PFSK-1 (cell line): ENCODE results near the gene MOAP1.

Experiments used
- FOXP2 ChIP-seq: optimal IDR thresholded peaks from 2 replicates; pipeline ENCODE3; 2011; ENCODE audit warnings: borderline replicate concordance, control low read depth, inconsistent platforms; ENCODE audit not compliant: insufficient read depth; ENCODE audit errors: extremely low read length, extremely low read depth
- POLR2AphosphoS5 ChIP-seq: IDR thresholded peaks from 2 replicates; pipeline ENCODE4 v1.6.1; 2012; ENCODE audit warnings: low read depth, mild to moderate bottlenecking, control low read depth, low read length, moderate library complexity
- REST ChIP-seq, 2 experiments: IDR thresholded peaks; 2 replicates each; pipeline versions ENCODE4 v1.6.1 to v1.8.0; 2011 to 2012; ENCODE audit warnings: low read depth in 2 of 2, low read length in 2 of 2, control low read depth in 1 of 2, inconsistent platforms in 1 of 2, mild to moderate bottlenecking in 1 of 2, moderate library complexity in 1 of 2; ENCODE audit not compliant: insufficient read depth in 1 of 2
- SIN3A ChIP-seq: IDR thresholded peaks from 2 replicates; pipeline ENCODE4 v1.6.1; 2012; ENCODE audit warnings: mild to moderate bottlenecking, low read length, moderate library complexity, borderline replicate concordance; ENCODE audit not compliant: insufficient read depth
- TAF1 ChIP-seq: IDR thresholded peaks from 2 replicates; pipeline ENCODE4 v1.6.1; 2012; ENCODE audit warnings: low read length, control low read depth, borderline replicate concordance; ENCODE audit not compliant: insufficient read depth

The MOAP1 gene

DNA sequence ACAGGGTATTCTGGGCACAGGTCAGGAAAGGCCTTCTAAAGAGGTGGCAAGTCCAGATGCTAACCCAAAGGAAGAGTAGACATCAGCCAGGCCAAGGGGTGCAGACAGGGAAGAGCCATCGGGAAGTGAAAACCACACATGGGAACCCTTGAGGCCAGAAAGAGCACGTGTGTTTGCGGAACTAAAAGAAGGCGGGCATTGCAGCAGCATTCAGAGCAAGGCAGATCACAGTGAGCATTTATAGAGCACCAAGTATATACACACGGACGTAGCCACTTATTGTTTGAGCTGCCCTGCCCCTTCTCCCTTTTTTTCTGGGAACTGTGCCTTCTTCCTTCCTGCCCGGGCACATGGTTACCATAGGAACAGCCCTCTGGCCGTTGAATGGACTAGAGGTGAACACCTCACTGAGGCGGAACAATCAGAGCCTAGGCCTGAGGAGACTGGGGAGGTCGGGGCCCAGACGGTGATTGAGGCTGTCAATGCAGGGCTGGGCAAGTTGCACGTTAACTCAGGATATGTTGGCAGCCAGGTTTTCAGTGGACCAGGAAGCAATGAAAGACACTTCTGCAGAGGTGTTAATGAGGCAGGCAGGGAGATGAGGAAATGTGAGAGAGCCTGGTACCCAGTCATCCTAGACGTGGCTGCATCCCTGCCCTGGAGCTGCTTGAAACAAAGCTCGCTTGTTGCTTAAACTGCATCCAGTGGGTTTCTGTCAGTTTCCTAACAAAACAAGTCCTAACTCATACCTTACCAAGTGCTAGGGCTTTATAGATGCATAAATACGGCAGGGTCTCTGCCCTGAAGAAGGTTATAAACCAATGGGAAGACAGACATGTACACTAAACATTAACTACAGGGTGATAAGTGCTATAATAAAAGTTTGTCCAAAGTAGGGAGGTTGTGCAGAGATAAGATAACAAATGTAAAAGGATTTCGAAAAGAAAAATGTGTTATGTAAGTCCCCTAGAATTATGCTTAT is 34.2 kb downstream of the MOAP1 start:
- TF ChIP-seq SIN3A (no peak), REST (IDR thresholded peaks at IDR 0.05; ENCODE audit: insufficient read depth in 1 of 2, low read depth in 2 of 2, low read length in 2 of 2) (no peak), TAF1 (no peak), FOXP2 (no peak), POLR2AphosphoS5 (no peak)

DNA sequence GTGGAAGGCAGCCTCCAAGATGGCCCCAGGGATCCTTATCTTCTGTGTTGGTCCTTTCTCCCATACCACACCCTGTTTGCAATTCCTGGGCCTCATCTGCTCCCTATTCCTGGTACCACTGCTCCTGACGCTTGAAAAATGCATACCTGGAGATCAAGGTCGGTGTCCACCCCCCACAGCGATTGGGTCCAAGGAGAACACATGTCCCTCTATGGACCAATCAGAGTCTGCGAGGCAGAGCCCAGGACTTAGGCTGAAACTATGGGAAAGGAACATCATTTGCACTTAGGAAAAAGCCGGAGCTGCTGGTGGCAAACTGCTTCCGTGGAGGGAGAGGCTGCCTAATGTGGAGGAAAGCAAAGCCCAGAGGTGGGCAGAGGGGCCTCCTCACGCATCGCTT is 35.7 kb downstream of the MOAP1 start:
- TF ChIP-seq POLR2AphosphoS5 (no peak), FOXP2 (no peak), REST (IDR thresholded peaks at IDR 0.05; ENCODE audit: insufficient read depth in 1 of 2, low read depth in 2 of 2, low read length in 2 of 2) (no peak), SIN3A (no peak), TAF1 (no peak)

- TF ChIP-seq TAF1 (no peak), POLR2AphosphoS5 (no peak), FOXP2 (no peak), REST (IDR thresholded peaks at IDR 0.05; ENCODE audit: insufficient read depth in 1 of 2, low read depth in 2 of 2, low read length in 2 of 2) (no peak), SIN3A (no peak)
These were observed 38.6 kb downstream of the MOAP1 start for GRCh38 chr14:93146119-93146518.

DNA sequence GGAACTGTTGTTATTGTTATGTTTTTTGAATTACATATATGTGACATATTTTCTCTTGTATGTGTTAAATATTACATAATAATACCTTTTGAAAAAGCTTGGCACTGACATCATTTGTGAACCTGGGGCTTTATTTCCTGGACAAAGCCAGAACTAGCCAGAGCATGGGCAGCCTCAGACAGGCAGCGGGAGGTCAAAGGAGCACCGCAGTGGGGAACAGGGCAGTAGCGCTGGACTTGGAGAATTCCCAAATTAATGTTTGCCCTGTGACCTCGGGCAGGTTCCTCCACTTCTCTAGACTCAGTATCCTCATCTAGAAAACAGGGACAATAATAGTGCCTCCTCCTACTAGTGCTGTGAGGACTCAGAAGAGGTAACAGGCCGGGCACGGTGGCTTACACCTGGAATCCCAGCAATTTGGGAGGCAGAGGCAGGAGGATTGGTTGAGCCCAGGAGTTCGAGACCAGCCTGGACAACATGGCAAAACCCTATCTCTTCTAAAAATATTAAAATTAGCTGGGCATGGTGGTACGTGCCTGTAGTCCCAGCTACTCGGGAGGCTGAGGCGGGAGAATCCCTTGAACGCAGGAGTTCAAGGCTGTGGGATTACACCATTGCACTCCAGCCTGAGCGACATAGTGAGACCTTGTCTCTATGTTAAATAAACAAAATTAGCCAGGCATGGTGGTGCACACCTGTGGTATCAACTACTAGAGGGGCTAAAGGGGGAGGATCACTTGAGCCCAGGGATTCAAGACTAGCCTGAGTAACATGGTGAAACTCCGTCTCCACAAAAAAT is 41.6 kb downstream of the MOAP1 start:
- TF ChIP-seq POLR2AphosphoS5 (no peak), REST (IDR thresholded peaks at IDR 0.05; ENCODE audit: insufficient read depth in 1 of 2, low read depth in 2 of 2, low read length in 2 of 2) (no peak), FOXP2 (no peak), TAF1 (no peak), SIN3A (no peak)
